Medulla oblongata (tissue), 1 donor: ENCODE measurements around the gene MLLT1.
A peak's percentile ranks its signal among the peaks of the same experiment; 100 is the strongest.

ENCODE experiments used
- DNase-seq: peaks from one replicate; pipeline ENCODE4 v3.0.0-alpha.2; 2015; ENCODE audit errors: extremely low spot score

MLLT1 gene

DNA sequence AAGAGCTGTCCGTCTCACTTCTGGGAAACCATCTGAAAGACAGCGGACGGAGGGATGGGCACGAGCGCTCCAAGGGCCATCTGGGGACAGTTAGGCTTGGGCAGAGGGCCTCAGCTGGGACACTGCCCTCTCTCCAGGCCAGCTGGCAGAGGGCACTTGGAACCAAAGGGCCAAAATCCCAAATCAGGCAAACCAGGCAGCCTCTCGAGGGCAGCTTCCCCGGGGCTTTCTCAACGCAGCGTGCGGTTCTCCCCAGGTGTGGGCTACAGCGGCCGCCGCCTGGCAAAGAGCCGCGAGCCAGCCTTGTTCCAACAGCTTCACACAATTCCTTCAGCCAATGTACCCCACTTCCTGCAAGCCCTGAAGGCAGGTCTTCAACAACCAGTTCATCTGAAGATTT, 5.0 kb downstream of the MLLT1 start:
- DNase-seq: peak; percentile 47

DNA sequence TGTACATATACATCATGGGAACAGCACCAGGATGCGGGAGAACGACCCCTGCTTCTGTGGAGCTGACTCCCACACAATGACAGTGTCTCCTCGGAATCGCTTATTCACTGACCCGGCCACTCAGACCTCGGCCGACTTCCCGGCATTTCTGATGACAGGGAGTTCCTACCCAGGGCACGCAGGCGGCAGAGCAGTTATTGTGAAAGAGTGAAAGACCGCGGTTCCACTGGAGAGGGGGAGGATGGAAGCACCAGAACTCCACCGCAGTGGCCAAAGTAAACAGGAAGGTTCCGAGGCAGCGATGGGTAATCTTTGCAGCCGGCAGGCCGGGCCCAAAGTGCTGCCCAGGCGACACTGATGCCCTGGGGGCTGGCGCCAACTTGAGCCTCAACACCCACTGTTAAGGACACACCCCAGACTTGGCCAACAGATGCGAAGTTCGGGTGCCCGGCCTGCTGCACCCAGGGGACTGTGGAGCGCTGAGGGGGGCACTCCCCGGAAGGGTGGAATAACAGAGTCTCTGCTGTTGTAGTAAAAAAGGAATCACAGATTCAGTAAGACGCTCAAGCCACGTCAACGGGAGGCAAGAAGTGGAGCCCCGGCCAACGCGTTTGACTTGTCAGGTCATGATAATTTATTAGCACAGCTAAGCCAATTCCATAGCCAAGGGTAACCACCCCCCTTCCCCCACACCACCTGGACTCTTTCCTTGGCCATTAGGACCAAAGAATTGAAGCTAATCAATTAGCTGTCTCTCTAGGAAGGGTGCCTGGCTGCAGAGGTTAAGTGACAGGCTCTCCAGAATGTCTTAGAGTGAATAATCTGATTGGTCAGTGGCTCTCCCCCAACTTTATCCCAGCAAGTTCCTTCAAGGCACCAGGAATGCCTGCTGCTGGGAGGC, 5.8 kb downstream of the MLLT1 start:
- DNase-seq: peak; percentile 68

DNA sequence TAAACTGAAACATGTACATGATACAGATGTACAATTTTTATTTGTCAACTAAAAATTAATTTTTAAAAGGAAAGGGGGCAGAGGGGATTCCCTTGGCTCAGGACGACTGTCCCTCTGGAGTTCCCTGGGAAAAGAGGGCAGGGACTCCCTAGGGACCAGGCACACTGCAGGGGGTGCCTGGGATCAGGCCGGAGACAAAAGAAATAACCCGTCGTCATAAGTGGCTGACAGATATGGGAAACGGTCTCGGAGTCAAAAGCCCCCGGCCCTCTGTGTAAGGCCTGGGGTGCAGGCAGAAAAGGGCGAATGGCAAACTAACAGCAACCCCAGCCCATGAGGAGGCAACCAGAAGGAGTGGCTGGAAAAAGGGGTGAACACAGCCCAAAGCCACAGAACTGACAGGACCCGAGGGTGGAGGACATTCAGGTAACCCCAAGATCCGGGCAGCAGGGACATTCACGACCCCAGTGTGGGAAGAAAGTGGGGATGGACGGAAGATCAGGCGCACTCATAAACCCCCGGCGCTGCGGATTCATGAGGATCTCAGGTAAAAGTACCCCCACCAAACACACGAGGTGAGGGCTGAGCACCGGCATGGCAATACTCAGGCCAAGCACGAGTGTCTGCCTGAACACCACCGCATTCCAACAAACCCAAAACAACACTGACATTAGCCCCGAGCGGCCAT, 6.7 kb downstream of the MLLT1 start:
- no peak for DNase-seq

DNA sequence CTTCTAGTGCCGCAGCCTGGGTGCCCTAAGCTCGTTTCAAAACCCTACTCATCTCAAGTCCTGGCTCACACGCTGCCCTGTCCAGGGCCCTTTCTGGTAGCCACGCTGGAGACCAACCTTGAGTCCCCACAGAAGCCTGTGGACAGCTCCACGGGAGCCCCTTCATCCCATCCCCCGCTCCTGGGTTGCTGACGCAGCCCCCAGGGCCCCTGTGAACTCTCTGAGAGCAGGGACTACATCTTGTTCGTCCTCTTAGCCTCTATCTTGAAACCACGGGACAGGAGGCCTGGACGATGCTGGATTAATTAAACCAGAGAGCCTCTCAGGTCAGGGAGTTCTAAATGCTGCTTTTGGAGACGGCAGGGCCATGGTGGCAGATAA, 7.4 kb downstream of the MLLT1 start:
- DNase-seq: no peak

DNA sequence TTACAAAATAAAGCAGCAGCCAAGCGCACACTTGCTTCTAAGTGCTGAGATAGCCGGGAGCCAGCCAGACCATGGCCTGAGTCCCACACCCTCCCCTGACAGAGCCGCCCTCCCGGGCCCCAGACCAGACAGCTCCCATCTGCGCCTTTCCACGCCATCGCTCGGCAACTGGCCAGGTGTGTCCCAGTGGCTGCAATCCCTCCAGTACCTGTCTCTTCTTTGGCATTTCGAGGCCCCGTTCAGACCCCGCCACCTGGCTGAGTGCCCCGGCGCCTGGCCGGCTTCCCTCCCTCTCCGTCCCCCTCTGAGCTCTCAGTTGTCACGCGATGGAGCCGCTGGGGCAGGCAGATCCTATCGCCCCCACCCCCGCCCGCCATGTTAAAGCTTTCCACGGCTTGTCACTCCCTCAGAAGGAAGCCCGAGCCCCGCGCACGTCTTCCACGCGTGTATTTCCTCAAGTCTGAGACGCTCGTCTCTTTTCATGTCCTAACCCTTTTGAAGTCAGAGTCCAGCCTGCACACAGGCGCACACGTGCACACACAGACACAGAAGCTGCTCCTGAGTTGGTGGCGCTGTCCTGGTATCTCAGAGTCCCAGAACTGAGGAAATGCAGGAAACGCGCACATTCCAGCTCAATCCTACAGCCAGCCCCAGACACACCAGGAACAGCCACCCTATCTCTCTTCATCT, 7.9 kb downstream of the MLLT1 start:
- DNase-seq: peak; percentile 61

DNA sequence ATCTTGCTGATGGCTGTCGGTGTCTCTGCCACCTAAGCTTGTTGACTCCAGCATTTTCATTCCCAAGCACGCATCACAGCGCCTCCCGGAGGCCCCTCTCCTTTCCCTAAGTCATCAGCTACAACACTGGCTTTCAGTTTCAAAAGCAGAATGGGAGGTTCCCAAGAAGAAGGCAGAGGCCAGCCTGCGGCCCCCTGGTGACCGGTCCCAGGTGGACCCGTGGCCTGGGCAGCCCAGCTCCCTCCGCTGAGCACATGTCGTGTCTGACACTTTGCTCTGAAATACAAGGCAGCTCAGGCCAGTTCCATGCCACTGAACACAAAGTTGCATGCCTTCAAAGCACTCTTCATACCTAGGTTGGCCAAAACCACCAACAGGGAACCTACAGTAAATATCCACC, 8.5 kb downstream of the MLLT1 start:
- DNase-seq: no peak

DNA sequence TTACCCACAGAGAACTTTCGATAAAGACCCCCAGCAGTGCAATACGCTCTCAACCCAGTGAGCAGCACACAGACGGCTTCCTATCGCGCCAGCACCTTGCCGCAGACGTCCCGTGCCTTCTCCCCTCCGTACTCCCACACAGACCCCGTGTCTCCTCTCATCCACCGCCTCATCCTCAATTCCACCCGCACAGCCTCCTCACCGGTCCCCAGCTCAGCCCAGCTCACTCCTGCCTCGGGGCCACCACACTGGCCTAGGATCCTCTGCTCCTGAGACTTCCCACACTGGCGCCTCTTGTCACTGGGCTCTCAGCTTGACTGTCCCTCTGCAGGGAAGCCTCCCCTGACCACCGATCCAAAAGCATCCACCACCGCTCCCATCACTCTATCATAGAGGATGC, 9.0 kb downstream of the MLLT1 start:
- DNase-seq: no peak

DNA sequence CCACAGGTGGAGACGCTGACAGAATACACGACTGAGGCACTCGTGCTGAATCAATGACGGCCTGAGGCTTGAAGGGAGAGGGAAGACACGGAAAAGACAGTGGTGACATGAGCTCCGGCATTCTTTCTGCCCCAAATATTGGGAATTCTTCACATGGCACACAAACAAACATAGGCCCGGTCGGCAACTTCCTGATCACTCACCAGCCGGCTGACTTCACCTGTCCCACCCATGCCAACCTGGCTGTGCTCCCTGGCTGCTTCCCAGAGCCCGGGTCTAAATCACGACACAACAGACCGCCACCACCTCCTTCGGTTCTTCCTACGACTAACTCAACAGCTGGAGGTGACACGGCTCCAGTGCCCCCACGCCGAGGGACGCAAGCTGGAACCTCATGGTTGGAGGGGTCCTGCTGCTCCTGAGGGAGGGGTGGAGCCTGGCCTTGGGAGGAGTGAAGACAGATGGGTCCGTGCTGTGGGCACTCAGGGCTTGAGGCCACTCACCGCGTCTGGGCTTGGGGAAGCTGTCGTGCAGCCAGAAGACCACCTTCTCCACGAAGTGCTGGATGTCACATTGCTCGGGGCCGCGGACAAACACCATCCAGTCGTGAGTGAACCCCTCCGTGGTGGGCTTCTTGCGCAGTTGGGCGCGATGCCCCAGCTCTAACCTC, 9.6 kb downstream of the MLLT1 start:
- no peak for DNase-seq

DNA sequence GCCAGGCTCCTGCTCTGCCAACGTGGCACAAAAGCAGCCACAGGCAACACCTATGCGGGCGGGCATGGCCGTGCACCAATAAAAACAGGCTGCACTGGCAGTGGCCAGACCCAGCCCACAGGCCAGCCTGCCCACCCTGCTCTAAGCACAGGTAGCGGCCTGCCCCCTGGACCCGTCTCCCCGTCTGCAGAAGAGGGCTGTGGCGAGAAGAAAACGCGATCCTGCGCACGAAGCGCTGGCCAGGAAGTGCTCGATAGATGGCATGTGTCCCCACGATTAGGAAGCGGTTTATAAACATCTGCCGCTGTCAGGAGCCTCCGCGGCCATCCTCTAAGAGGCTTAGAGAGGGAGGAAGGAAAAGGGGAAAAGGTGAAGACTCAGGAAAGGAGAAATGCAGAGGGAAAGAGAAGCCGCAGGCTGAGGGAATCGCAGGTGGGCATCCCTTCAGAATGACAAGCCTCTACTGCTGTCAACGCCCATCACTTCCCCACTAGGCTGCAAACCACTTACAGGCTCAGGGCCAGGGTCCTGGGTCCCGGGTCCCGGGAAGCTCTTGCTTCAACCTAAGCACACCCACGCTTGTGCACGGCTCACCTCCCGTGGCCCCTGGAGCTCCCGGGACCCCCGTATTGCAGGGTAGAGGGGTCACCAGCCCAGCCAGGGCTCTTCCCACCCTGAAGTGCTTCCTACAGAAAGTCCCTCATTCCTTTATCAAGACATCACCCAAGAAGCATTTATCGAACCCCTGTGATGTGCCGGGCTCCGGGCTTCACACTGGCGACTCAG, 10.5 kb downstream of the MLLT1 start:
- DNase-seq: no peak

DNA sequence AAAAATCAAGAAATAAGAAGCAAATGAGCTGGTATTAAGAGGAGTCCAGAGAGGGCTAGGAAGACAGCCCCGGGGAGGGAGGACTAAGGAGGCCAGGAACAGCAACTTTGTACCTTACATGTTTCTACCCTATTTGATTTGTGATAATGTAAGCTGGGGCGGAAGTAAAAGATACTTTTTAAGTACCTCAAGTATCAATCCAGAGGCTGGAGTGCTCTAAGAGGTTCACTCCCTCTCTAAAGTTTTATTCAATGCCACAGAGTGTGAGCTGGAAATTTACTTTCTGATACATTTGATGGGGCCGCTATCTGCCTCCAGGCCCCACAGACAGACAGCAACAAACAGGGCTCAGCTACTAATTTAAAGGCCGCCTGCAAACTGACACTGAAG, 11.4 kb downstream of the MLLT1 start:
- no peak for DNase-seq

DNA sequence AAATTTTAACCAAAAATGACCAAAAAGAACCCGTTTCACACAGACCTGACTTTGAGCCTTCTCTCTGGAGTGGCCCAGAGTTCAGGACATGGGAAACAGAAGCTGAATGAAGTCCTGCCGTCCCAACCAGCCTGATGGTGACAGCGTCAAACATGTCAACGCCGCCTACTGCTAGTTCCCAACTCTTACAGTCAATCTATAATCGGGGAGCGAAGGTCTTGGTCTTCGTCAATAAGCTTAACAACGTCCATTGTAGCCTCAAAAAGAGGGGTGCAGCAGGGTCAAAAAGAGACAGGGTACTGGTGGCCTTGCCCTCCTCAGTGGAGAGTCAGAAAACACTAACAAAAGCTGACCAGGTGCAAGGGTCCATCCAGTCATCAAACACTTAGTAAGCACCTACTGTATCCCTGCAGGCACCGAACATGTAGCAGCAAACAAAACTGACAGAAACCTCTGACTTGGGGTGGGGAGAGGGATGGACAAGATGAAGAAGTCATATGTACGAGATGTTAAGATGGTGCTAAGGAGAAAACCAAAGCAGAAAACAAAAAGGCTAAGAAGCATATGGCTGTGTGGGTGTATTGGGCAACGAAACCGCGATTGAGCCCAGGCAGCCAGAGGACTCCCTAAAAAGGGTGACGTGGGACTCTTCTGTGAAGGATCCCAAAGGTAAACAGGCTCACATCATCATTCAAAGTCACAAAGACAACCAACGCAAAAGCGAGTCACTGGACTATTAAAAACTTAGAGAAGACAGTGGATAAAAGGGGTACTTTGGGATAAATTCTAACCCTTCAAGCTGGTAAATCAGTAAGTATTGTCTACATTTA, 12.0 kb downstream of the MLLT1 start:
- DNase-seq: no peak

DNA sequence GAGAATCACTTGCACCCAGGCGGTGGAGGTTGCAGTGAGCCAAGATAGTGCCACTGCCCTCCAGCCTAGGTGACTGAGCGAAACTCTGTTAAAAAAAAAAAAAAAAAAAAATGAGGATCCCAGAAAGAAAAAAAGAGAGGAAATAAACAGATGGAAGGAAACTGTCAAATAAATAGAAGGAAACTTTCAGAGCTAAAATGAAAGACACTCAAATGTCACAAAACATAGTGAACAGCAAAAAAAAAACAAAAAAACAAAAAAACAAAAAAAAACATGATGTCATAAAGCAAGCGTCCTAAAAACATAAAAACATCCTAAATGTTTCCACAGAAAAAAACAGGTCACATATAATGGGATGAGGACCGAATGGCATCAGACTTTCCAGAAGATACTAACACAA, 15.0 kb downstream of the MLLT1 start:
- DNase-seq: no peak

DNA sequence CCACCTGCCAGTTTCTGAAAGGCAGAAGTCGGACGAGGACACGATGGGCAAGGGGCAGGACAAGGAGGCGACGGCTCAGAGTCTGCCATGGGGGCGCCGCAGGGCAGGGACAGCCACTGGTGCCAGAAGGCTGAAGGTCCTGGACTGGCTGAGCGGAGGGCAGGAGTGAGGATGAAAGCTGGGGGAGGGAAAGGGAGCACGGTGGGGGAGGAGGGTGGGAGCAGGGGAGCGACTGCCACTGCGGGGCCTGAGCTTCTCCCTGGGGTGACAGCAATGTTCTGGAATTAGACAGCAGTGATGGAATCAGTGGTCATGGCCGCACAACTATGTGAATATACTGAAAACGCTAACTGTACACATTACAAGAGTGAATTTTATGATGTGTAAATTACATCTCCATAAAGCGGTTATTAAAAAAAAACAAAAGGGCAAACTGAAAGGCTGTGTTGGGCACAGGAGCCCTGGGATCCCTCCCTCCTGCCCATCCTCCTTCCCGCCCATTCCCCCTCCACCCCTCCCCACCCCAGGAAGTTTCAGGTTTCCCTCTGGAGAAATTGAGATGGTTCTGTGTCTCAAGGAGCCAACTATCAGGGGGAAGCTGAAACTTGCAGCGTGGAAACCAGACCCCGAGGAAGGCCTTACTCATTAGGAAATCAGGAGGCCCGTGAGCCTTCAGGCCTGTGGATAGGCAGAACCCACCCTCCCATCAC, 15.9 kb downstream of the MLLT1 start:
- DNase-seq: no peak

DNA sequence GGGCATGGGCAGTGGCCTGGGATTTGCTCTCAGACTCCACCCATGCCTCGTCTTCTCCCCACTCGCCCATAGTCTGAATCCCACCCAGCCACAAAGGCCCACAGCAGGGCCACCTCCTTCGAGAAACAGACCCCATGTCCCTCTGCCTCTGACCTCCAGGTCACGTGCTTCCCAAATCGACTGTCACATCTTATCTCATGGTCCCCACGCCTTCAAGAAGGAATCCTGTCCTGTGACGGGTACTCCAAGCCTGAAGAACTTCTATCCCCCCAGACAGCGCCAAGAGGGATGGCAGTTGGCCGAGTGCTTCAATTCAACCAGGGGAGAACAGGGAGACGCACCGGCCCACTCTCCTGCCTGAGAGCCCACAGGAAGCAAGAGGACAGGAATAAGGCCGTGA, 16.5 kb downstream of the MLLT1 start:
- DNase-seq: no peak

DNA sequence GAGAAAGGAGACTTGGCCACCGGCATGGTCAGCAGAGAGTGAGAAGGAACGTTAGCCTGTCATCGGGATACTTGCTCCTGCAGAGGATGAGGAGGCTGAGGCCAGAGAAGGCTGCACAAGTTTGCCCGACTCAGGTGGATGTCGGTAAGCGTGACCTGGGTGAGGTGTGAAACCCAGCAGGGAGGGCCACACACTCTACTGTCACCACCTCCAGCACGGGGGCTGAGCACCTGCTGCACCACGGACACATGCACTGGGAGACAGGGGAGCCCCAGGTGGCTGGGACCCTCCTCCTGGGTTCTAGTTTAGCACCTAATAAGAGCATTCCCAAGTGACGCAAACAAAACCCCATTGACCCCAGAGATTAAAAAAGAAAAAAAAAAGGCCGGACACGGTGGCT, 17.3 kb downstream of the MLLT1 start:
- no peak for DNase-seq

DNA sequence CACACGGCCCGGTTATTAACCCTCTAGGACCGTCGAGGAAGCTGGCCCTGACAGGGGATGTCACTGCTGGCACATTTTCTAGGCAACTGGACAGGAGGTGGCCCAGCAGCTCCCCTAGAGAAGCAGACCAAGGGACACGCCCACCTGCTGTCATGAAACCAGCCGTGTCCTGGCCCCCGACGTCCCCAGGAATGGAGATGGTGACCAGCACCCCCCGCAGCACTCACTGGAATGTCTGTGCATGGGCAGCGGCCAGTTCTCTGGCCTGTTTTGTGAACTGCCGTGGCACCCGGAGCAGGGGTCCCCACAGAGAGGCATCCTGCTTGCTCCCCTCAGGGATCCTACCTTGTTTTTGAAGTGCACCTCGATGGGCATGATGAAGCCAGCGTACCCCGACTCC, 17.9 kb downstream of the MLLT1 start:
- DNase-seq: no peak

DNA sequence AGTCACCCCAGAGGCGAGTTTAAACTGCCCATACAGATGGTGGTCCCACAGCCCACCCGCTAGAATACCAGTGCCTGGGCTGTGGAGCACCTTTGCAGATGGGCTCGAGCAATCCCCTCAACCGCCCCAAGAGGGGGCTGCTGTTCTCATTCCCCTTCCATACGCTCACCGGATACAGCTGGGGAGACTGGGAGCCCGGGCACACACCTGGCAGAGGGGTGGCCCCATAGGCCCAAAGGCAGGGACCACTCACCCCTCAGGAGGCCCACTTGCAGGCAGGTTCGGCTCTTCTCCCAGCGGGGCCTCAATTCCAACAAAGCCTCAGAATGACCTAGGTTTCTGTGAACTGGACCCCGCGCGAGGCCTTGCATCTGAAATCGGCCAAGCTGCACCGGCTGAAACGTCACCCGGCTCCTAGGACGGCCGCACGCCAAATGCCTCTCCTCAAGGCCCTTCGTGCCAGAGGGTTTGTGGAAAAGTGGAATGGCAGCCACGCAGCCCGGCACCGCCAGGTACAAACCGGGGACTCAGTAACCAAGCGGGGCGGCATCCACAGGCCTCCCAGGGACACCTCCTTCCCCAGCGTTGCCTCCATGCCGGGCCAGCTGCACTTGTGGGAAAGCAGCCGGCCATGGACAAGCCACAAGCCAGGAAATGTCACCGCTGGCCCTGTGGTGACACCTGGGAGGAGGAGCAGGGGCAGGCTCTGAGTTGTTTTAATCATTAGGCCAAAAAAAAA, 18.7 kb downstream of the MLLT1 start:
- no peak for DNase-seq

DNA sequence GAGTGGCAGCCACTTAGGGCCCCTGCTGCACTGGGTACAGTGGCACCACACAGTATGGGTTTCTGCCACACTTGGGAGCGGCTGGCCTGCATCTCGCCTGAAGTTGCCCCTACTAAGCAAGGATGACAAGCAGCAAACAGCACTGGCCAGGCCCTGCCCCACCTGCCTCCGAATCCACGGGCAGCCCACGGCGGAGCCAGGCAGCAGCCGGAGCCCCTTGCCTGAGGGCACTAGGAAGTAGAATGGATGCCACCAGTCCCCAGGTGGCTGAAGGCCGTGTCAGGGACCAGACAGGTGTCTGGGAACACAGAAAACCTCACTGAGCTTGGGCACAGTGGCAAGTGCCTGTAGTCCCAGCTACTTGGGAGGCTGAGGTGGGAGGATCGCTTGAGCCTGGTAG, 19.4 kb downstream of the MLLT1 start:
- no peak for DNase-seq

DNA sequence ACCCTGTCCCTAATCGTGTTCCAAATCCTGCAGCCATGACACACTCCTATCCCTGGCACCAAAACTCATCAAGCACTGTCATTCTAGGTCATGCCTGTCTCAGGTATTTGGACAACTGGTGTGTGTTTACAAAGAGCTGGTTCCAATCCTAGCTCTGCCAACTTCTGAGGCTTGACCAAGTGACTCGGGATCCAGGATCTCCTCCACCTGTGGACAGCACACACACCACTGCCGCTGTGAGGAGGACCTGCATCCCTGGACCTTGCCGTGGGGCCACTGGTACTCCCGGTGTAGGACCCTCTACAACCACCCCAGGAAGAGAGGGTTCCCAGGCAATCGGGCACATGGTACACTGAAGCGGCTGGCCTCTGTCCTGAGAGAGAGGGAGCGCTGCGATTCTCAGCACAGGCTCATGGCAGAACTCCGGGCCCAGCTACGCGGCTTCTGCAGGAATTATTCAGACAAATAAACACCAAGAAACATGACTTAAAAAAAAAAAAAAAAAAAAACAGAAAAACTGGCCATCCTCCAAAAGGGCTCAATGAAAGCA, 20.4 kb downstream of the MLLT1 start:
- DNase-seq: no peak
